Astrocyte of the cerebellum (primary cell): ENCODE data around the gene SAMD1.
"Not testable (repeated sequence)": the region's sequence is repeated elsewhere in the genome, so short reads cannot be mapped to it uniquely, and the experiment has no call there.

ENCODE experiments used
- DNase-seq: peaks from one replicate; pipeline ENCODE4 v3.0.0-alpha.2; 2011; ENCODE audit warnings: low read depth
- H3K4me3 ChIP-seq: 2 replicates; pipeline ENCODE4 v1.5.1; 2011; ENCODE audit warnings: mild to moderate bottlenecking, low read depth, low read length, moderate library complexity
- in situ Hi-C: cut with HindIII; loops from 2 replicates; pipeline ENCODE4 v1.10.0; 2017; ENCODE audit warnings: low sequenced_read_pairs
- TF ChIP-seq, protein P1 (sequence below): IDR thresholded peaks from 2 replicates; pipeline ENCODE4 v1.5.1; 2012; ENCODE audit warnings: low read length, low read depth, moderate library complexity, mild to moderate bottlenecking; ENCODE audit errors: missing control alignments

SAMD1 gene

DNA sequence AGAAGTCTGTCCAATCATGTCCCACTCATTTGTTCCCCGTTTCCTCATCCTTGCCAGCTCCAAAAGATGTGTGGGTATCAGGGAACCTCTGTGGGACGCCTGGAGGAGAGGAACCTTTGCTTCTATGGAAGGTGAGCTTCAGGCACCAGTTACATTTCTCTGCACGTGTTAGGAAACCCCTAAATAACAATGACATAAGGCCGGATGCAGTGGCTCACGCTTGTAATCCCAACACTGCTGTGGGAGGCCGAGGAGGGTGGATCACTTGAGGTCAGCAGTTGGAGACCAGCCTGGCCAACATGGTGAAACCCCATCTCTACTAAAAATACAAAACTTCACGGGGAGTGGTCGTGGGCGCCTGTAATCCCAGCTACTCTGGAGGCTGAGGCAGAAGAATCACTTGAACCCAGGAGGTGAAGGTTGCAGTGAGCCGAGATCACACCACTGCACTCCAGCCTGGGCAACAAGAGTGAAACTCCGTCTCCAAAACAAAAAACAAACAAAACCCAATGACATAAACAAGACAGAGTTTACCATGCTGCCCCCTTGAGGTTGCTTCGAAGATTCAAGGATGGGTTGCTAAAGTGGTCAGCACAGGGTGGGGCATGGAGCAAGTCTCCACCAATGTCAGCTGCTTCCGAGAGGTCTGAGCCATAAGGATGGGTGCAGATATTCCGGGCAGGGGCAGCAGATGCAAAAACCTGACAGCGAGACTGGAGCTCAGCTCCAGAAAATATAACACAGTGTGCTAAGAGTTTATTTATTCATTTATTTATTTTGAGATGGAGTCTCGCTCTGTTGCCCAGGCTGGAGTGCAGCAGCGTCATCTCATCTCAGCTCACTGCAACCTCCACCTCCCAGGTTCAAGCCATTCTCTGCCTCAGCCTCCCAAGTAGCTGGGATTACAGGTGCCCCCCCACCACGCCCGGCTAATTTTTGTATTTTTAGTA lies 47.6 kb downstream of the SAMD1 start:
- H3K4me3 ChIP-seq, in situ Hi-C loops: not testable (repeated sequence)
- TF ChIP-seq, protein P1, sequence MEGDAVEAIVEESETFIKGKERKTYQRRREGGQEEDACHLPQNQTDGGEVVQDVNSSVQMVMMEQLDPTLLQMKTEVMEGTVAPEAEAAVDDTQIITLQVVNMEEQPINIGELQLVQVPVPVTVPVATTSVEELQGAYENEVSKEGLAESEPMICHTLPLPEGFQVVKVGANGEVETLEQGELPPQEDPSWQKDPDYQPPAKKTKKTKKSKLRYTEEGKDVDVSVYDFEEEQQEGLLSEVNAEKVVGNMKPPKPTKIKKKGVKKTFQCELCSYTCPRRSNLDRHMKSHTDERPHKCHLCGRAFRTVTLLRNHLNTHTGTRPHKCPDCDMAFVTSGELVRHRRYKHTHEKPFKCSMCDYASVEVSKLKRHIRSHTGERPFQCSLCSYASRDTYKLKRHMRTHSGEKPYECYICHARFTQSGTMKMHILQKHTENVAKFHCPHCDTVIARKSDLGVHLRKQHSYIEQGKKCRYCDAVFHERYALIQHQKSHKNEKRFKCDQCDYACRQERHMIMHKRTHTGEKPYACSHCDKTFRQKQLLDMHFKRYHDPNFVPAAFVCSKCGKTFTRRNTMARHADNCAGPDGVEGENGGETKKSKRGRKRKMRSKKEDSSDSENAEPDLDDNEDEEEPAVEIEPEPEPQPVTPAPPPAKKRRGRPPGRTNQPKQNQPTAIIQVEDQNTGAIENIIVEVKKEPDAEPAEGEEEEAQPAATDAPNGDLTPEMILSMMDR = peak; percentile 55
- peak; percentile 43 for DNase-seq

GRCh38 chr19:14039181-14039580 lies 51.4 kb downstream of the SAMD1 start:
- no peak for DNase-seq
- TF ChIP-seq, protein P1 = no peak
- H3K4me3 ChIP-seq = no peak overlapping the region
- in situ Hi-C loops = no loop called here
